Hypothalamus (tissue), 51 donors: ENCODE results near the gene KCNS1.

Source experiments
- DNase-seq, 51 donors: peaks; one replicate each; lab custom pipeline; 2025; lab: John Stamatoyannopoulos, UW

Gene KCNS1

GRCh38 chr20:45053430-45054351 is 47.2 kb downstream of the KCNS1 start:
- DNase-seq, result no peak

DNA sequence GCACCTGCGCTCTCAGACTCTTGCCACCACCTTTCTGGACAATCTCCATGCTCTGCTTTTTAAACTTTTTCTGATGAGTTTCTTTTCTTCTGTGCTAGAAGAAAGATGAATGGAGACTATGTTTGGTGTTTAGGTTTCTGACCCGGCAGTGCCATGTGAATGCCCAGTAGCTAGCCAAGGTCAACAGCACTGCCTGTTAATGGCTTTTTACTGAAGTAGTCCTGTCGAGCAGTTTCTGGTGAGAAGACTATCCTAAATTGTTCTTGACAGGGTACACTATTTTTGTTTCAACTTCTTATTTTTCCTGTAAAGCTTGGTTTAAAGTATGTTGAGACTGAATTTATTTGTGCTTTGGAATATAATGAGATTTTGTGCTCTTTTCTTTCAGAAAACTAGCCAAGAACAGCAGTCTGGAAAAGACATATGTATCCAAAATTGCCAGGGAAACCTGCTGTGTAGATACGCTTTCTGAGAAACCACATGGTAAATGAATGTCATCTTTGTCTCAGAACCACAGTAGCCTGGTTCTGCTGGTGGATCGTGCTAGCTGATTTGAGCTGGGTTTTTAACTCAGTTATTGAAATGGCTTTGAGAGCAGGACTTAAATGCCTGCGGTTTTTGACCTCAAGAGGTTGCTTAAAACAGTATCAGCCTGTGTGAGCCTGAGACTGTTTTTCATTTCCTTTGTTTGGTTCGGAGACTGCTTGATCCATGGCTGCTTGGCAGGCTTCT is 48.1 kb downstream of the KCNS1 start:
- DNase-seq, result peak in 6 of 51 donors; percentile 5 to 56 (median 23)

DNA sequence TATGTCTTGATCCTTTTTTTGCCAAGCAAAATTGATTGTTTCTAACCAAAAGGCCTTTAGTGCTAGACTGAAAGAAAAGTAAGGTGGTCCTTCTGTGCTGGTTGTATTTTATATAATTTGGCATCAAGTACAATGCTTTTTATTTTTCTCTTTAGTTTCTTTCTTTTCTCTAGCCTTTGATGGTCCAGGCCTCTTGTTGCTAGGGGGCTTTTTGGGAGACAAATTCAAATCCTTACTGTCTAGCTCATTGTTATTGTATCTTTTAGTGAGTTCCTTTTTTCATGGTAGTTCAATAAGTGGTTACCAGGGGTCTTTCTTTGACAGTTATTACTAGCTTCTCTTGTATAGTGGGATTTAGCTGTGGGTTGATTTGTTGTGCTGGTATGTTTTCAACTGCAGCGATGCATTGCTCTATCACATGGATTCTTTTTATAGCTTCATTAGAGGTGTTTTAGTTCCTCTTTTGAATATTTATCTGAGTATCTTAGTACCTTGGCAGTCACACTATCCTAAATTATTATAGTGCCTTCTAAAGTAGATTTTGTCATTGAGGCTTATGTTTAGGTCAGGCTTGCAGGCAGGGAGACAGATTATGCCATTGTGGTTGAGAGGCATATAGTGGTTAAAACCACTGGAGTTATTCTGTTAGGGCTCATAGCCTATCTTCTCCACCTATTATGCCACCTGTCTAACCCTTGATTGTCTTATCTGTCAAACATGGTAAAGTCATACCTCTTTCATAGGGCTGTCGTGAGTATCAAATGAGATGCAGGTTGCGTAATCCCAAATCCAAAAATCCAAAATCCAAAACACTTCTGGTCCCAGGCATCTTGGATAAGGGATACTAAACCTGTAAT is 49.5 kb downstream of the KCNS1 start:
- no peak for DNase-seq

DNA sequence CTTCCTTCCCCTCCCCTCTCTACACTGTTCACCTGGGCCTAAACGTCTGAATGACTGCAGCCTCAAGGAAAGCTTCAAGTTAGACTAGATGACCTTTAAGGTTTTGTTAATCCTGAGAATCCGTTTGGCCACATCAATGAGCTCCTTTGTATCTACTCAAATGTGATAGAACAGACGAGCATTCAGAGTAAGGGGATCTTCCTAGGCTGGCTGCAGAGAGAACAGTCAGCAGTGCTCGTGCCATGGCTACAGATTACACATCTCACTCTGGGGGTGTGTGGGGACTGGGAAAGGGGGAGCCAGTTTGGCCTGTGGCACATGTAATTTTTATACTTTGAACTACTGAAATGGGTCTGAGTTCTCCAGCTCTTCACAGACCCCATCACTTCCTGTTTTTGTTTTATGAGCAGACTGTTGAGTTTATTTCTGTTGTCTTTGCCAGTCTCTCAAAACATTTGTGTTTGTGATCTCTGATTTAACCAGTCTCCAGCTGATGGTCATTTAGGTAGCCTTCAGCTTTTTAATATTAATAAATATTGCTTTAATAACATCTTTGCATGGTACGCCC is 50.9 kb downstream of the KCNS1 start:
- DNase-seq, result peak in 35 of 51 donors; percentile 7 to 82 (median 41)

DNA sequence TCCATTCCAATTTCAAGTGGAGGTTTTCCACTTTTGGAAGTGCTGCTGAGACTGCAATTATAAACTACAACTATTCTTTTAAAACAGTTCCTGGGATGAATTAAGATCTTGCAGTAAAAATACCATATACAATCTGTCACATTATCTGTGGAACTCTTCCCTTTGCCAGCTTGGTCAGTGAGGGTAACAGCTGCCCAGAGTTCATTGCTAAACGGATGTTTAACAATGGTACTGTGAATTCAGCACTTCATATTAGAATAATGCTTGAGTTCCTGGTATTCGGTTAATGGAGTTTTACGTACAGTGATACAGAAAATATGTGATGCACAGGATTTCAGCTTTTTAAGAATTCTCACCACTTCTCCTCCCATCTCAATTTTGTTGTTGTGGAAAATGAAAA is 51.5 kb downstream of the KCNS1 start:
- peak in 1 of 51 donors; percentile 80 for DNase-seq

DNA sequence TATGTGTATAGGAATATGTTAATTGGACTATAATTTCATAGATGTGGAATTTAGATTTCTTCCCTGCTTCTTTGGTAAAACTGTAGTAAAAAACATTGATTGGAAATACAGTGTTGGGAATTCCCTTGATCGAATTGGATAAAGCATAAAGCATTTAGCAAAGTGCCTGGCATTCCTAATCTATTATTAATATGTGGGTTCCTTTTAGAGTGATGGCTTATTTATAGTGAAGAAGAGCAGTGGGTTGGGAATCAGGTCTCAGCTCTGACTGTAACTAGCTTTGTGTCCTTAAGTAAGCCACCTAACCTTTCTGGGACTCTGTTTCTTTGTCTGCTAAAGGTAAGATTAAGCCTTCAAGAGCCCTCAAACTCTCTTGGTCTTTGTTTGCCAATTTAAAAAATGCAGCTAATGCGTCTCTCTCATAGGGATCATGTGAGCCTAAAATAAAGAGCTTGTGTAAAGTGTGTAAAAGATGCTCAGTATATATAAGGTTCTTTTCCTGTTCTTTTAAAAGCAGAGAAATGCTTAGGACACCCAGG is 53.3 kb downstream of the KCNS1 start:
- DNase-seq, result no peak

GRCh38 chr20:45044601-45045000 is 56.3 kb downstream of the KCNS1 start:
- no peak for DNase-seq

DNA sequence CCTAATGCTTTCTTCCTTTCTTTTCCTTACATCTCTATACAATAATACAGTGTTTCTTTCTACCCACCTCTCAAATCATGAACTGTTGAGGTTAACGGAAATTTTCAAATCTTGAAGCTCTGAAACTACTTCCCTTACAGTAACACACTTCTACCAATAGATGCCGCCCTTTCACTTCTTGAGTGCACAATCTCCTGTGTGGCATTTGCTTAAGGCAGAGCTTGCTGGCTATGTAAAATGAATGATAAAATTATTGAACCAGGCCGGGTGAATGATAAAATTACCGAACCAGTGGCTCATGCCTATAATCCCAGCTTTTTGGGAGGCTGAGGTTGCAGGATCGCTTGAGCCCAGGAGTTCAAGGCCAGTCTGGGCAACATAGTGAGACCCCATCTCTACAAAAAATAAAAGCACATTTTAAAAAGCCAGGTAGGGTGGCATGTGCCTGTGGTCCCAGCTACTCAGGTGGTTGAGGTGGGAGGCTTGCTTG is 56.8 kb downstream of the KCNS1 start:
- DNase-seq, result peak in 10 of 51 donors; percentile 7 to 78 (median 26)

GRCh38 chr20:45042978-45043377 is 57.9 kb downstream of the KCNS1 start:
- no peak for DNase-seq
